Heart left ventricle (tissue), 13 donors: ENCODE results near the gene ZNF664.

ENCODE experiments used
- POLR2A ChIP-seq, 2 donors: fragments of 450-650 bp; IDR thresholded peaks; one replicate each; pipeline ENCODE4 v1.6.1; 2017; ENCODE audit warnings: antibody characterized with exemption in 2 of 2, mild to moderate bottlenecking in 2 of 2, moderate library complexity in 2 of 2
- TF ChIP-seq, protein P1 (sequence below), 12 donors: fragments of 200-600 bp; sonication (generic) in 4 of 12; IDR thresholded peaks; one replicate each; pipeline versions ENCODE4 v1.5.0 to v1.8.0; 2018 to 2022; ENCODE audit warnings: antibody characterized with exemption in 12 of 12, mild to moderate bottlenecking in 5 of 12
- donor health status: ischemic (EF 13 %, LVEDD 7.1; RV severe dilation, severe dysfunction).
- donor health status: DM: no; HTN: yes; CAD: no.
- donor health status: DM: no; HTN: no; CAD: no.
- donor health status: ischemic (EF 25% LVEDD 6.9; RV normal size, moderate dysfunction).
- donor health status: ischemic (EF 25% LVEDD 5.7; RV mildly dilated, moderate dysfunction).
- donor health status: ischemic (EF 35%, LVEDD 5.7; RV mildly dilated, moderate dysfunction).
- donor health status: nonischemic (EF 11% LVEDD 7.7; RV severe dilation, severe dysfunction).
- donor health status: DM: yes; HTN: yes; CAD: no.
- donor health status: PGD.
- donor health status: ischemic (EF 29% LVEDD 5.4; RV normal size, mild dysfunction).
- donor health status: nonischemic (EF 23%, LVEDD 6.1; RV moderate dilation, normal function).

DNA sequence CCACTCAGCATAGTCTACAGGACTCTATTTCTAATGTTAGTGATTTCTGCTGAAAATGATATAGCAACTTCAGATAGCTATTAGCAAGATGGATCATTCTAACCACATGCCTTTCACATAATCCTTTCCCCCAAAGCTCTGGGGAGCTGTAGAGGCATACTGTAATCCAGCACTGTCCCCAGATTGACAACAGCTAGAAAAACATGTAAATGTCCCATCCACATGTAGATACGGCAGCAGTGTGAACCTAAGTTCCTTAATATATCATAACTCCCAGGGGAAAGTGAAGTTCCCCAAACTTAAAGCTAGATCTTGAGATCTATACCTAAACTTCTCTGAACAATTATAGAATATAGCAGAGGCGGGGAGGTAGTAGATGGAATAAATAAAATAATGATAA, 14.0 kb downstream of the ZNF664 start:
- no peak for TF ChIP-seq POLR2A (IDR thresholded peaks at IDR 0.05)
- TF ChIP-seq, protein P1, sequence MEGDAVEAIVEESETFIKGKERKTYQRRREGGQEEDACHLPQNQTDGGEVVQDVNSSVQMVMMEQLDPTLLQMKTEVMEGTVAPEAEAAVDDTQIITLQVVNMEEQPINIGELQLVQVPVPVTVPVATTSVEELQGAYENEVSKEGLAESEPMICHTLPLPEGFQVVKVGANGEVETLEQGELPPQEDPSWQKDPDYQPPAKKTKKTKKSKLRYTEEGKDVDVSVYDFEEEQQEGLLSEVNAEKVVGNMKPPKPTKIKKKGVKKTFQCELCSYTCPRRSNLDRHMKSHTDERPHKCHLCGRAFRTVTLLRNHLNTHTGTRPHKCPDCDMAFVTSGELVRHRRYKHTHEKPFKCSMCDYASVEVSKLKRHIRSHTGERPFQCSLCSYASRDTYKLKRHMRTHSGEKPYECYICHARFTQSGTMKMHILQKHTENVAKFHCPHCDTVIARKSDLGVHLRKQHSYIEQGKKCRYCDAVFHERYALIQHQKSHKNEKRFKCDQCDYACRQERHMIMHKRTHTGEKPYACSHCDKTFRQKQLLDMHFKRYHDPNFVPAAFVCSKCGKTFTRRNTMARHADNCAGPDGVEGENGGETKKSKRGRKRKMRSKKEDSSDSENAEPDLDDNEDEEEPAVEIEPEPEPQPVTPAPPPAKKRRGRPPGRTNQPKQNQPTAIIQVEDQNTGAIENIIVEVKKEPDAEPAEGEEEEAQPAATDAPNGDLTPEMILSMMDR (IDR thresholded peaks at IDR 0.05) = no peak
